ENCODE data around the gene ZBTB25. TPM values are rescaled to one million over a fixed set of nuclear protein-coding genes. Genes with fewer than 3 reads are reported as not detected.

The ZBTB25 gene
- total RNA-seq, 1 experiment from 2014 or later: 19.0 TPM

- TF ChIP-seq ZBTB33 (IDR thresholded peaks at IDR 0.05; ENCODE audit: extremely low read depth, insufficient replicate concordance, low read length): no peak
- TF ChIP-seq RAD21 (IDR thresholded peaks at IDR 0.05; ENCODE audit: low read depth): peak; percentile 55
- TF ChIP-seq CTCF (IDR thresholded peaks at IDR 0.05 in 2 of 3, conservative IDR thresholded peaks at IDR 0.05 in 1 of 3; ENCODE audit: borderline replicate concordance in 1 of 3, insufficient read depth in 1 of 3, low read depth in 2 of 3, low read length in 2 of 3): peak; percentile 21 to 38 (median 30); a peak in 3 of 6 replicates
- no peak overlapping the region for H3K27ac ChIP-seq (ENCODE audit: low read depth, low read length)
- no peaks in the 10 kb centered on the region for H4K20me1 ChIP-seq (ENCODE audit: insufficient read depth)
- BruUV-seq (replicated peaks): no TSS peak
- no peaks in the 10 kb centered on the region for H3K36me3 ChIP-seq (ENCODE audit: control insufficient read depth in 1 of 2, insufficient read depth in 2 of 2, low read length in 2 of 2)
- intact Hi-C loops (cut with micrococcal nuclease): loop anchor here (1.0 to 10.0 kb wide), 2 partner anchors 134 to 464 kb away; no protein-coding TSS in a partner anchor
- no peaks in the 10 kb centered on the region for H3K27me3 ChIP-seq (ENCODE audit: insufficient read depth, low read length)
- POLR2A ChIA-PET: no interaction called here
- H2AFZ ChIP-seq (ENCODE audit: low read depth, low read length, poor library complexity, severe bottlenecking): no peak overlapping the region
- H3K4me3 ChIP-seq (replicated peaks in 1 of 2; ENCODE audit: low read depth in 1 of 2, low read length in 2 of 2): no peak overlapping the region
- no peak overlapping the region for H3K9ac ChIP-seq (ENCODE audit: low read length)
- H3K4me1 ChIP-seq (ENCODE audit: control insufficient read depth in 1 of 2, insufficient read depth in 2 of 2, low read length in 2 of 2): no peaks in the 10 kb centered on the region
- ATAC-seq (no peak), DNase-seq (ENCODE audit: low read depth, low spot score) (no peak)
- CTCF ChIA-PET: interaction anchor here (0.8 to 3.1 kb wide), 5 partner anchors 10 to 175 kb away, joined by 3 to 15 read pairs (median 3); no protein-coding TSS in a partner anchor
- no peaks in the 10 kb centered on the region for H3K9me2 ChIP-seq (ENCODE audit: insufficient read depth)
- H3K79me2 ChIP-seq (ENCODE audit: insufficient read depth, low read length): no peaks in the 10 kb centered on the region
- H3K9me3 ChIP-seq (ENCODE audit: control insufficient read depth in 1 of 2, insufficient read depth in 1 of 2, low read depth in 1 of 2, low read length in 2 of 2): no peaks in the 10 kb centered on the region
- no peak overlapping the region for H3K4me2 ChIP-seq (ENCODE audit: low read length)
- RAD21 ChIA-PET (ENCODE audit: low non-redundant PET in 1 of 2, low total read pairs in 2 of 2, uncharacterized antibody in 2 of 2, unreplicated experiment in 2 of 2): interaction anchor here in 1 of 2 experiments (1.2 kb wide), 1 partner anchor 32 kb away, joined by 3 read pairs; no protein-coding TSS in a partner anchor
These were observed 24.9 kb downstream of the ZBTB25 start for GRCh38 chr14:64478634-64479250.

Data from HCT116 (cell line).